Left ventricle myocardium inferior (tissue), 1 donor: ENCODE results near the gene CPNE1. TPM values are rescaled to one million over a fixed set of nuclear protein-coding genes. Genes with fewer than 3 reads are reported as not detected.

Experiments used
- DNase-seq: peaks from one replicate; pipeline ENCODE4 v3.0.0-alpha.2; 2020
- H3K27ac ChIP-seq: fragments of 200-600 bp; replicated peaks from 2 replicates; pipeline ENCODE4 v1.8.0; 2021
- H3K27me3 ChIP-seq: fragments of 200-600 bp; 2 replicates; pipeline ENCODE4 v1.8.0; 2021; ENCODE audit warnings: low read depth
- H3K36me3 ChIP-seq: fragments of 200-600 bp; 2 replicates; pipeline ENCODE4 v1.8.0; 2021
- H3K4me1 ChIP-seq: fragments of 200-600 bp; 2 replicates; pipeline ENCODE4 v1.8.0; 2021
- H3K4me3 ChIP-seq: fragments of 200-600 bp; 2 replicates; pipeline ENCODE4 v1.8.0; 2021; ENCODE audit warnings: mild to moderate bottlenecking, moderate library complexity
- H3K9me3 ChIP-seq: fragments of 200-600 bp; replicated peaks from 2 replicates; pipeline ENCODE4 v1.8.0; 2021
- intact Hi-C: fragments of 100-400 bp; cut with micrococcal nuclease; formaldehyde crosslinking; loops from one replicate; pipeline ENCODE4 v1.11.0; 2022
- total RNA-seq: library from RNA; stranded (reverse); fragmentation: NEBNext Ultra II Directional; extraction: Animal tissue kit (Norgen Biotek cat#: 25700); gene quantifications from one replicate; pipeline ENCODE4 v1.2.1, GENCODE V29; 2021
- TF ChIP-seq, protein P1 (sequence below): fragments of 200-600 bp; IDR thresholded peaks from 2 replicates; pipeline ENCODE4 v1.8.0; 2021; ENCODE audit warnings: antibody characterized with exemption, mild to moderate bottlenecking, borderline replicate concordance
- donor health status: DM: no; HTN: yes; CAD: no; lungs with severe emphysema.

CPNE1 gene
- total RNA-seq, 1 donor from 2014 or later: 47.3 TPM

DNA sequence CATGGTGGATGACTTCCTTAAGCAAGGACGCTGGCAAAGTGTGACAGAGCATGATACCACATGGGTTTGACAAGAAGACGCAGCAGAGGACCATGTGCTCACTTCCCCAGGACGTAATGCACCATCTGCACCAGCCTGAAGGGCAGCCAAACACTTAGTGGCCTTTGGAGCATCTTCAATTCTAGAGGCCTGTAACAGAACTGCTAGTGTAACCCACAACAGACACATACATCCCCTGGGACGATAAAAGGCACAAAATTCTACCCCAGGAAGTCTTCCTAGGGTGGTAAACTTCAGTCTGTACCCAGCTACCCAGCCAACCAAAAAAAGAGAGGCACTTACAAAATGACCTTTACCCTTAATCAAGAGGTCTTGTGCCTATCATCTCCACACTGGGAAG is 9.2 kb upstream of the CPNE1 start:
- Histone ChIP-seq H3K27me3 (no peaks in the 10 kb centered on the region), H3K9me3 (no peaks in the 10 kb centered on the region), H3K36me3 (peaks cover 99% of the 10 kb centered on the region), H3K4me3 (no peak overlapping the region), H3K27ac (no peak overlapping the region), H3K4me1 (no peaks in the 10 kb centered on the region)
- intact Hi-C loops: no loop called here
- no peak for DNase-seq
- TF ChIP-seq, protein P1, sequence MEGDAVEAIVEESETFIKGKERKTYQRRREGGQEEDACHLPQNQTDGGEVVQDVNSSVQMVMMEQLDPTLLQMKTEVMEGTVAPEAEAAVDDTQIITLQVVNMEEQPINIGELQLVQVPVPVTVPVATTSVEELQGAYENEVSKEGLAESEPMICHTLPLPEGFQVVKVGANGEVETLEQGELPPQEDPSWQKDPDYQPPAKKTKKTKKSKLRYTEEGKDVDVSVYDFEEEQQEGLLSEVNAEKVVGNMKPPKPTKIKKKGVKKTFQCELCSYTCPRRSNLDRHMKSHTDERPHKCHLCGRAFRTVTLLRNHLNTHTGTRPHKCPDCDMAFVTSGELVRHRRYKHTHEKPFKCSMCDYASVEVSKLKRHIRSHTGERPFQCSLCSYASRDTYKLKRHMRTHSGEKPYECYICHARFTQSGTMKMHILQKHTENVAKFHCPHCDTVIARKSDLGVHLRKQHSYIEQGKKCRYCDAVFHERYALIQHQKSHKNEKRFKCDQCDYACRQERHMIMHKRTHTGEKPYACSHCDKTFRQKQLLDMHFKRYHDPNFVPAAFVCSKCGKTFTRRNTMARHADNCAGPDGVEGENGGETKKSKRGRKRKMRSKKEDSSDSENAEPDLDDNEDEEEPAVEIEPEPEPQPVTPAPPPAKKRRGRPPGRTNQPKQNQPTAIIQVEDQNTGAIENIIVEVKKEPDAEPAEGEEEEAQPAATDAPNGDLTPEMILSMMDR: no peak

DNA sequence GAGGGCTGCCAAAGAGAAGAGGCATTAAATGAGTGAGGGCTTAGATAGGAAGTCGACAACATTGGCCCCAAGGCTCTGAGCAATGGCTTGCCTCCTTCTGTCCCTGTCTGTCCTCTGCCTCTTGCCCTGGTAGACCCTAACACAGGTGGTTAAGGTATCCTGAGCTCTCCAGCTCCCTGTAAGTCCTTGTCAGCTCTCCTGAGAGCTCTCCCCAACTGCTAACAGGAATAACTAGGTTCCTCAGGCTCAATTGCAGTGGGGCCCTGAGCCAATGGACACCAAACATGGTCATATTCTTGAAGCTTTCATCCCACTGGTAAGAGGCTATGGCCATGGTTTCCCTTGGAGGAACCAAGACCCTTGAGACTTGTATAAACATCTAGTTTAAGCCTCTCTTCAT is 5.0 kb upstream of the CPNE1 start:
- Histone ChIP-seq H3K9me3 (no peaks in the 10 kb centered on the region), H3K36me3 (peaks cover 65% of the 10 kb centered on the region), H3K27me3 (no peaks in the 10 kb centered on the region), H3K4me1 (peaks cover 4% of the 10 kb centered on the region), H3K27ac (no peak overlapping the region), H3K4me3 (no peak overlapping the region)
- DNase-seq: no peak
- TF ChIP-seq, protein P1: no peak
- intact Hi-C loops: no loop called here

DNA sequence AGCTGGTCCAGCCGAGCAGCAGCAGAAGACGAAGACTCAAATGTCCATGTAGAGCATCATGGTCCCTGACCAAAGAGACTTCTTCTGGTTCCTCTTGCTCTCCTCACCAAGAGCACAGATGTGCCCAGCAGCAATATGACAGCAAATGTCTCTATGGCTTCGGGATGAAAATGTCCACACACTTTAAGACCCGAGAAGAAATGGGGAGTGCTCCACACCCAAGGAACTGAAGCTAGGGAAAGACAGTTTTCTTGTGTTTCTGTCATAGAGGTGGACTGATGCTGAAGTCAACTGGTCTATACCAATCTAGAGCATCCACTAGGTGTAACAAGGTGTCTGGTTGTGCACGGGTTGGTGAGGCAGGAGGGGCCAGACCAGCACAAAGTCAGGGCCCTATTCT is 4.5 kb upstream of the CPNE1 start:
- Histone ChIP-seq H3K36me3 (peaks cover 61% of the 10 kb centered on the region), H3K27ac (no peak overlapping the region), H3K4me1 (peaks cover 9% of the 10 kb centered on the region), H3K27me3 (no peaks in the 10 kb centered on the region), H3K9me3 (no peaks in the 10 kb centered on the region), H3K4me3 (no peak overlapping the region)
- no peak for DNase-seq
- TF ChIP-seq, protein P1: no peak
- intact Hi-C loops: no loop called here

DNA sequence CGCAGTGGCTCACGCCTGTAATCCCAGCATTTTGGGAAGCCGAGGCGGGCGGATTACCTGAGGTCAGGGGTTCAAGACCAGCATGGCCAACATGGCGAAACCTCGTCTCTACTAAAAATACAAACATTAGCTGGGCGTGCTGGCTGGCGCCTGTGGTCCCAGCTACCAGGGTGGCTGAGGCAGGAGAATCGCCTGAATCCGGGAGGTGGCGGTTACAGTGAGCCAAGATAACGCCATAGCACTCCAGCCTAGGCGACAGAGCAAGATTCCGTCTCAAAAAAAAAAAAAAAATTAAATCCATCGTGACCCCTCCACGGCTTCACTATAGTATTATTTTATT is 1.2 kb upstream of the CPNE1 start:
- H3K9me3 ChIP-seq: no peaks in the 10 kb centered on the region
- intact Hi-C loops: no loop called here
- H3K36me3 ChIP-seq: peaks cover 28% of the 10 kb centered on the region
- no peak overlapping the region for H3K4me3 ChIP-seq
- H3K27me3 ChIP-seq: no peaks in the 10 kb centered on the region
- TF ChIP-seq, protein P1: no peak
- no peak overlapping the region for H3K27ac ChIP-seq
- DNase-seq: no peak
- peaks cover 42% of the 10 kb centered on the region for H3K4me1 ChIP-seq

DNA sequence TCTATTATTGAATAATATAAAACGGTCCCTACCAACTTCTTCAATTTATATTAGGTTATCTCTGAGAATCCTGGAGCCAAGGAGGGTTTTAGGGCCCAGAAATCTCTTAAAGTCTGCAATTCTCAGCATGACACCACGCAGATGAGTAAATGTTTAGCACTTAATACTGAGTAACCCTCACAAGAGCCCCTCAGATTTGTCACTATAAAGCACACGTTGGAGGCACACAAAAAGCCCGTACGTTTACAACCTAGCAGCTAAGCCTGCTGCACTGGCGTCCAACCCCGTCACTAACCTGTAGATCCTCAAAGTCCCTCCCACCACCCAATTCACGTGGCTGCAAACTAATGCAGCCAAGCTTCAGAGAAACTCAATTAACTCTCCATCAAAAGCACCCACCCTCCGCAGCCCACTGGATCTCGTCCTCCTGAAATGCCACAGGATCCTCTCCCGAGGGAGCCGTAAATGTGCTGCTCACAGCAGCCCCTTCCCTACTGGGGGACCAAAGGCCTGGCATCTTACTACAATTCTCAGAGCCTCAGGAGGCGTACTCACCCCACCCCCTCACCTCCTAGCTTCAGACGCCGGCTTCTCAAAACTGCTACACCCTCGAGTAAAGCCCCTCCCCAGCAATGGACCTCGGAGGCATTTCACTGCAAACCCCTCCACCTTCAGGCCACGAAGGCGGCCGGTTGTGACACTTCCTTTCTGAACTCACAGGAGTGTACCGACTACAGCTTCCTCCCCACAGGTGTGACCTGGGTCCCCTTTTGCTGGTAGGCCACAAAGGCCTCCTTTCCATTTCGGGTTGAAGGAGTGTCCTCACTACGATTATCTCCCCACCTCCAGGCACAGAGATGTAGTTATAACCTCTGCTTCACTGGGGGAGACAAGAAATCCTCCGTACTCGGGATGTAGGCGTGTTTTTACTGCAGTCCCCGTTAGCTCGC is 909 bp downstream of the CPNE1 start:
- peaks cover 7% of the 10 kb centered on the region for H3K36me3 ChIP-seq
- peak overlapping the region; percentile 86 for H3K4me3 ChIP-seq
- peak overlapping the region; percentile 97 for H3K27ac ChIP-seq
- no peaks in the 10 kb centered on the region for H3K27me3 ChIP-seq
- peaks cover 63% of the 10 kb centered on the region for H3K4me1 ChIP-seq
- TF ChIP-seq, protein P1: no peak
- intact Hi-C loops: no loop called here
- no peak for DNase-seq
- no peaks in the 10 kb centered on the region for H3K9me3 ChIP-seq
